ENCODE data around the gene MCCC2. TPM values are rescaled to one million over a fixed set of nuclear protein-coding genes. Genes with fewer than 3 reads are reported as not detected.

MCCC2 gene
- total and polyA plus RNA-seq, 2 of the 4 experiments (the other 2 are of a cell fraction), result 18.0 to 22.0 TPM

GRCh38 chr5:71563161-71563560 is 24.0 kb upstream of the MCCC2 start:
- Histone ChIP-seq H3K4me2 (ENCODE audit: low read depth, low read length) (no peak overlapping the region), H3K9me1 (ENCODE audit: insufficient read depth, low read length) (peaks cover 3% of the 10 kb centered on the region), H3K9me3 (ENCODE audit: control insufficient read depth, insufficient read depth, low read length) (no peaks in the 10 kb centered on the region), H3K27me3 (ENCODE audit: control insufficient read depth, insufficient read depth, low read length) (no peaks in the 10 kb centered on the region), H3K14ac (replicated peaks; ENCODE audit: low read depth, low read length) (no peak overlapping the region), H2BK5ac (ENCODE audit: low read depth, low read length, poor library complexity, severe bottlenecking) (no peak overlapping the region), H3K27ac (ENCODE audit: insufficient read depth, low read length) (no peak overlapping the region), H4K5ac (ENCODE audit: low read depth, low read length) (no peak overlapping the region), H4K20me1 (ENCODE audit: insufficient read depth, low read length) (no peaks in the 10 kb centered on the region), H2BK15ac (ENCODE audit: low read depth, low read length) (no peak overlapping the region), H3K79me1 (ENCODE audit: low read depth in 1 of 2, low read length in 2 of 2) (peaks cover 0 to 7% of the 10 kb centered on the region in 2 experiments; a peak in 2 of 4 replicates), H2AK9ac (replicated peaks; ENCODE audit: low read depth, low read length, poor library complexity) (no peak overlapping the region), H3K4me3 (ENCODE audit: insufficient read depth, low read depth, low read length) (no peak overlapping the region), H3K4ac (ENCODE audit: low read depth, low read length) (no peak overlapping the region), H3K36me3 (ENCODE audit: control insufficient read depth, insufficient read depth, low read length) (peaks cover 28% of the 10 kb centered on the region), H4K91ac (ENCODE audit: insufficient read depth, low read depth, low read length) (no peak overlapping the region), H2AFZ (replicated peaks; ENCODE audit: low read length, poor library complexity) (no peak overlapping the region), H3K23ac (ENCODE audit: low read depth, low read length) (no peak overlapping the region), H4K8ac (ENCODE audit: low read depth in 2 of 2, low read length in 2 of 2) (no peak overlapping the region), H2BK120ac (ENCODE audit: low read depth, low read length) (no peak overlapping the region), H3K9ac (ENCODE audit: low read depth, low read length) (no peak overlapping the region), H2AK5ac (ENCODE audit: low read depth, low read length) (no peak overlapping the region), H2BK20ac (ENCODE audit: low read depth, low read length) (no peak overlapping the region), H3K18ac (ENCODE audit: low read depth, low read length) (no peak overlapping the region), H3K4me1 (ENCODE audit: control insufficient read depth, insufficient read depth, low read length) (no peaks in the 10 kb centered on the region), H3K56ac (ENCODE audit: extremely low read depth, insufficient read depth, low read length) (no peak overlapping the region)
- POLR2A ChIA-PET (ENCODE audit: unreplicated experiment), result no interaction called here
- CTCF ChIA-PET, result no interaction called here
- DNase-seq (no peak), ATAC-seq (ENCODE audit: low read depth) (no peak)
- BruUV-seq (replicated peaks), result no TSS peak
- intact Hi-C loops (cut with micrococcal nuclease) (loop anchor here (5.0 kb wide), 1 partner anchor 46 kb away; no protein-coding TSS in a partner anchor), in situ Hi-C loops (cut with MboI; ENCODE audit: low sequenced_read_pairs) (no loop called here), dilution Hi-C loops (cut with HindIII; ENCODE audit: low sequenced_read_pairs, unreplicated experiment) (no loop called here)
- TF ChIP-seq RFX5 (IDR thresholded peaks at IDR 0.05; ENCODE audit: low read depth, low read length) (no peak), MAZ (IDR thresholded peaks at IDR 0.05; ENCODE audit: borderline replicate concordance, low read depth, low read length) (no peak), RCOR1 (IDR thresholded peaks at IDR 0.05; ENCODE audit: insufficient replicate concordance, low read length) (no peak), MXI1 (IDR thresholded peaks at IDR 0.05; ENCODE audit: borderline replicate concordance, low read depth, low read length) (no peak), ELK1 (IDR thresholded peaks at IDR 0.05; ENCODE audit: borderline replicate concordance, low read depth, low read length) (no peak), RAD21 (IDR thresholded peaks at IDR 0.05; ENCODE audit: low read length) (no peak), POLR2A (IDR thresholded peaks at IDR 0.05; ENCODE audit: low read depth, low read length) (no peak), NFE2L2 (IDR thresholded peaks at IDR 0.05; ENCODE audit: low read depth, low read length) (no peak), CTCF (conservative IDR thresholded peaks at IDR 0.05; ENCODE audit: low read depth, low read length) (no peak), SMC3 (IDR thresholded peaks at IDR 0.05; ENCODE audit: low read depth, low read length) (no peak), BHLHE40 (IDR thresholded peaks at IDR 0.05; ENCODE audit: low read depth, low read length) (no peak), CHD1 (IDR thresholded peaks at IDR 0.05; ENCODE audit: low read depth, low read length) (no peak), USF2 (IDR thresholded peaks at IDR 0.05; ENCODE audit: low read depth, low read length) (no peak), CEBPB (IDR thresholded peaks at IDR 0.05; ENCODE audit: low read depth, low read length) (no peak), FOS (IDR thresholded peaks at IDR 0.05; ENCODE audit: low read depth, low read length) (no peak), MAFK (IDR thresholded peaks at IDR 0.05; ENCODE audit: low read depth, low read length) (no peak)
- WGBS, 2 experiments (ENCODE audit: extremely low coverage in 2 of 2, insufficient read length in 1 of 2), result no CpG with 5 or more reads among the region's 4 CpGs

All from IMR-90 (cell line).